ENCODE measurements around the gene IFT80. TPM values are rescaled to one million over a fixed set of nuclear protein-coding genes. Genes with fewer than 3 reads are reported as not detected.
A peak's percentile ranks its signal among the peaks of the same experiment; 100 is the strongest.

The IFT80 gene
- total and polyA plus RNA-seq, 7 experiments from 2014 or later, result 6.3 to 36.2 (median 21.5) TPM

- Histone ChIP-seq H3K9me3 (ENCODE audit: control insufficient read depth in 2 of 3, low read length in 3 of 3) (no peaks in the 10 kb centered on the region), H3K4me3 (ENCODE audit: low read length) (no peak overlapping the region), H3K27ac (ENCODE audit: low read depth, low read length) (no peak overlapping the region), H3K27me3 (ENCODE audit: control insufficient read depth in 2 of 2, insufficient read depth in 2 of 2, low read length in 2 of 2) (peaks cover 0 to 3% of the 10 kb centered on the region in 2 donors), H3K36me3 (ENCODE audit: control insufficient read depth in 2 of 3, insufficient read depth in 3 of 3, low read length in 3 of 3) (no peaks in the 10 kb centered on the region), H3K4me1 (ENCODE audit: control insufficient read depth in 2 of 2, insufficient read depth in 2 of 2, low read length in 2 of 2) (no peaks in the 10 kb centered on the region)
- DNase-seq (no peak), ATAC-seq (no peak)
- ChIA-PET CTCF (interaction anchor here (1.1 kb wide), 1 partner anchor 22 kb away, joined by 4 read pairs; no protein-coding TSS in a partner anchor), POLR2A (no interaction called here)
- Mint-ChIP-seq H3K4me1 (no peaks in the 10 kb centered on the region), H3K36me3 (no peaks in the 10 kb centered on the region), H3K27me3 (peaks cover 42 to 61% (median 53%) of the 10 kb centered on the region in 5 donors), H3K27ac (no peak overlapping the region), H3K9me3 (peaks cover 0 to 2% (median 0%) of the 10 kb centered on the region in 11 donors), H3K4me3 (no peak overlapping the region)
- intact Hi-C loops (cut with micrococcal nuclease), result no loop called here
These were observed 180.9 kb downstream of the IFT80 start for GRCh38 chr3:160218136-160218535.

- H3K27ac ChIP-seq (ENCODE audit: low read depth, low read length), result no peak overlapping the region
- no peaks in the 10 kb centered on the region for H3K36me3 ChIP-seq (ENCODE audit: control insufficient read depth in 2 of 3, insufficient read depth in 3 of 3, low read length in 3 of 3)
- H3K9me3 ChIP-seq (ENCODE audit: control insufficient read depth in 2 of 3, low read length in 3 of 3), result no peaks in the 10 kb centered on the region
- peaks cover 0 to 2% of the 10 kb centered on the region in 2 donors for H3K27me3 ChIP-seq (ENCODE audit: control insufficient read depth in 2 of 2, insufficient read depth in 2 of 2, low read length in 2 of 2)
- Mint-ChIP-seq H3K36me3 (no peaks in the 10 kb centered on the region), H3K4me1 (no peaks in the 10 kb centered on the region), H3K27ac (no peak overlapping the region), H3K4me3 (no peak overlapping the region), H3K9me3 (peaks cover 0 to 2% (median 0%) of the 10 kb centered on the region in 11 donors), H3K27me3 (peaks cover 40 to 59% (median 51%) of the 10 kb centered on the region in 5 donors)
- H3K4me3 ChIP-seq (ENCODE audit: low read length), result no peak overlapping the region
- no peak for DNase-seq
- no peak for ATAC-seq
- CTCF ChIA-PET, result interaction anchor here (1.1 kb wide), 1 partner anchor 23 kb away, joined by 4 read pairs; no protein-coding TSS in a partner anchor
- intact Hi-C loops (cut with micrococcal nuclease), result no loop called here
- H3K4me1 ChIP-seq (ENCODE audit: control insufficient read depth in 2 of 2, insufficient read depth in 2 of 2, low read length in 2 of 2), result no peaks in the 10 kb centered on the region
- POLR2A ChIA-PET, result no interaction called here
These were observed 181.3 kb downstream of the IFT80 start for GRCh38 chr3:160217675-160218074.

- no peaks in the 10 kb centered on the region for H3K27me3 ChIP-seq (ENCODE audit: control insufficient read depth in 2 of 2, insufficient read depth in 2 of 2, low read length in 2 of 2)
- H3K4me1 ChIP-seq (ENCODE audit: control insufficient read depth in 2 of 2, insufficient read depth in 2 of 2, low read length in 2 of 2), result no peaks in the 10 kb centered on the region
- Mint-ChIP-seq H3K36me3 (no peaks in the 10 kb centered on the region), H3K27ac (no peak overlapping the region), H3K4me1 (no peaks in the 10 kb centered on the region), H3K9me3 (peaks cover 0 to 2% (median 0%) of the 10 kb centered on the region in 11 donors), H3K27me3 (peaks cover 18 to 42% (median 27%) of the 10 kb centered on the region in 5 donors), H3K4me3 (no peak overlapping the region)
- no peak for DNase-seq
- ATAC-seq, result no peak
- intact Hi-C loops (cut with micrococcal nuclease), result no loop called here
- H3K4me3 ChIP-seq (ENCODE audit: low read length), result no peak overlapping the region
- H3K27ac ChIP-seq (ENCODE audit: low read depth, low read length), result no peak overlapping the region
- H3K36me3 ChIP-seq (ENCODE audit: control insufficient read depth in 2 of 3, insufficient read depth in 3 of 3, low read length in 3 of 3), result no peaks in the 10 kb centered on the region
- ChIA-PET POLR2A (no interaction called here), CTCF (no interaction called here)
- H3K9me3 ChIP-seq (ENCODE audit: control insufficient read depth in 2 of 3, low read length in 3 of 3), result no peaks in the 10 kb centered on the region
These were observed 185.8 kb downstream of the IFT80 start for GRCh38 chr3:160213191-160213590.

GRCh38 chr3:160210799-160211221 is 188.2 kb downstream of the IFT80 start:
- H3K36me3 Mint-ChIP-seq, result no peaks in the 10 kb centered on the region
- H3K36me3 ChIP-seq (ENCODE audit: control insufficient read depth in 2 of 3, insufficient read depth in 3 of 3, low read length in 3 of 3), result no peaks in the 10 kb centered on the region
- CTCF ChIA-PET, result no interaction called here

GRCh38 chr3:160210341-160210740 is 188.7 kb downstream of the IFT80 start:
- Mint-ChIP-seq H3K27me3 (peaks cover 12 to 33% (median 27%) of the 10 kb centered on the region in 5 donors), H3K9me3 (peaks cover 0 to 2% (median 0%) of the 10 kb centered on the region in 11 donors), H3K27ac (no peak overlapping the region), H3K4me1 (no peaks in the 10 kb centered on the region), H3K36me3 (no peaks in the 10 kb centered on the region), H3K4me3 (no peak overlapping the region)
- DNase-seq, result no peak
- no peaks in the 10 kb centered on the region for H3K4me1 ChIP-seq (ENCODE audit: control insufficient read depth in 2 of 2, insufficient read depth in 2 of 2, low read length in 2 of 2)
- no peak overlapping the region for H3K27ac ChIP-seq (ENCODE audit: low read depth, low read length)
- no peak overlapping the region for H3K4me3 ChIP-seq (ENCODE audit: low read length)
- H3K27me3 ChIP-seq (ENCODE audit: control insufficient read depth in 2 of 2, insufficient read depth in 2 of 2, low read length in 2 of 2), result no peaks in the 10 kb centered on the region
- H3K9me3 ChIP-seq (ENCODE audit: control insufficient read depth in 2 of 3, low read length in 3 of 3), result no peaks in the 10 kb centered on the region
- no peaks in the 10 kb centered on the region for H3K36me3 ChIP-seq (ENCODE audit: control insufficient read depth in 2 of 3, insufficient read depth in 3 of 3, low read length in 3 of 3)
- ChIA-PET CTCF (no interaction called here), POLR2A (no interaction called here)
- no peak for ATAC-seq
- intact Hi-C loops (cut with micrococcal nuclease), result no loop called here

More at GRCh38 chr3:160210799-160211221, 188.2 kb downstream of the IFT80 start:
- no peak overlapping the region for H3K4me3 ChIP-seq (ENCODE audit: low read length)
- H3K9me3 ChIP-seq (ENCODE audit: control insufficient read depth in 2 of 3, low read length in 3 of 3), result no peaks in the 10 kb centered on the region
- no peaks in the 10 kb centered on the region for H3K4me1 ChIP-seq (ENCODE audit: control insufficient read depth in 2 of 2, insufficient read depth in 2 of 2, low read length in 2 of 2)
- POLR2A ChIA-PET, result no interaction called here
- Mint-ChIP-seq H3K4me1 (no peaks in the 10 kb centered on the region), H3K27ac (no peak overlapping the region), H3K27me3 (peaks cover 12 to 33% (median 27%) of the 10 kb centered on the region in 5 donors), H3K9me3 (peaks cover 0 to 2% (median 0%) of the 10 kb centered on the region in 11 donors), H3K4me3 (no peak overlapping the region)
- no peak for DNase-seq
- H3K27me3 ChIP-seq (ENCODE audit: control insufficient read depth in 2 of 2, insufficient read depth in 2 of 2, low read length in 2 of 2), result no peaks in the 10 kb centered on the region
- peak; percentile 26 for ATAC-seq
- intact Hi-C loops (cut with micrococcal nuclease), result no loop called here
- no peak overlapping the region for H3K27ac ChIP-seq (ENCODE audit: low read depth, low read length)

Small RNAs within 50 kb of the gene (microRNA-seq; reads per million reads assigned to microRNA genes)
- gene MIR15B (ENCODE audit: borderline microRNAs expressed) (2,460 reads per million, percentile 89 among the genes with 10 or more reads in this experiment), gene MIR16-2 (ENCODE audit: borderline microRNAs expressed) (484 reads per million, percentile 72 among the genes with 10 or more reads in this experiment)

Other genes with a start within 250 kb of the IFT80 start
- under 1 TPM in 1 of 5 experiments, not detected in 4; 0.19 TPM for gene C3orf80, start 173.8 kb downstream of the IFT80 start, total RNA-seq
- gene C3orf80, start 173.8 kb downstream of the IFT80 start, polyA plus RNA-seq, result not detected
- gene SMC4, start 425 bp upstream of the IFT80 start, total RNA-seq, result 100 to 1,000 TPM in 1 of 5 experiments, 10 to 100 TPM in 4; 37.4 to 185 (median 47.9) TPM
- gene SMC4, start 425 bp upstream of the IFT80 start, polyA plus RNA-seq, result 10 to 100 TPM; 30.1 to 36.2 TPM
- gene TRIM59, start 50.6 kb upstream of the IFT80 start, total RNA-seq, result 10 to 100 TPM in 4 of 5 experiments, 1 to 10 TPM in 1; 9.8 to 49.2 (median 17.5) TPM
- 10 to 100 TPM; 16.6 to 35.6 TPM for gene TRIM59, start 50.6 kb upstream of the IFT80 start, polyA plus RNA-seq
- gene KPNA4, start 166.3 kb upstream of the IFT80 start, total RNA-seq, result 10 to 100 TPM; 38.3 to 55.4 (median 45.9) TPM
- gene KPNA4, start 166.3 kb upstream of the IFT80 start, polyA plus RNA-seq, result 1 to 10 TPM; 5.9 to 8.3 TPM